ENCODE measurements around the gene DPYSL3.

DPYSL3 gene

GRCh38 chr5:147512659-147513379 is 3.0 kb upstream of the DPYSL3 start:
- DNase-seq, result no peak

GRCh38 chr5:147510885-147511284 is 1.0 kb upstream of the DPYSL3 start:
- DNase-seq, result no peak

GRCh38 chr5:147509041-147509709 is 693 bp downstream of the DPYSL3 start:
- DNase-seq, result no peak

- no peak for DNase-seq
Measured at GRCh38 chr5:147508711-147509040, 1.2 kb downstream of the DPYSL3 start.

- no peak for DNase-seq
Measured at GRCh38 chr5:147507480-147508126, 2.3 kb downstream of the DPYSL3 start.

- DNase-seq, result no peak
Measured at GRCh38 chr5:147504535-147504934, 5.3 kb downstream of the DPYSL3 start.

GRCh38 chr5:147504011-147504410 is 5.9 kb downstream of the DPYSL3 start:
- DNase-seq, result no peak

- no peak for DNase-seq
Measured at GRCh38 chr5:147490989-147491388, 18.9 kb downstream of the DPYSL3 start.

- no peak for DNase-seq
Measured at GRCh38 chr5:147487031-147487750, 22.7 kb downstream of the DPYSL3 start.

- no peak for DNase-seq
Measured at GRCh38 chr5:147485814-147486213, 24.1 kb downstream of the DPYSL3 start.

GRCh38 chr5:147485046-147485445 is 24.8 kb downstream of the DPYSL3 start:
- DNase-seq, result no peak

GRCh38 chr5:147484708-147485020 is 25.2 kb downstream of the DPYSL3 start:
- no peak for DNase-seq

- DNase-seq, result no peak
Measured at GRCh38 chr5:147483961-147484707, 25.7 kb downstream of the DPYSL3 start.

GRCh38 chr5:147483188-147483790 is 26.6 kb downstream of the DPYSL3 start:
- DNase-seq, result no peak

GRCh38 chr5:147482706-147483180 is 27.1 kb downstream of the DPYSL3 start:
- DNase-seq, result no peak

GRCh38 chr5:147481874-147482705 is 27.8 kb downstream of the DPYSL3 start:
- no peak for DNase-seq

GRCh38 chr5:147481376-147481775 is 28.5 kb downstream of the DPYSL3 start:
- no peak for DNase-seq

- no peak for DNase-seq
Measured at GRCh38 chr5:147479949-147480348, 29.9 kb downstream of the DPYSL3 start.

- DNase-seq, result no peak
Measured at GRCh38 chr5:147479444-147479843, 30.4 kb downstream of the DPYSL3 start.

- no peak for DNase-seq
Measured at GRCh38 chr5:147474140-147474539, 35.7 kb downstream of the DPYSL3 start.

- DNase-seq, result no peak
Measured at GRCh38 chr5:147472664-147473475, 37.0 kb downstream of the DPYSL3 start.
